ENCODE results near the gene C15orf40. TPM values are rescaled to one million over a fixed set of nuclear protein-coding genes. Genes with fewer than 3 reads are reported as not detected.
A peak's percentile ranks its signal among the peaks of the same experiment; 100 is the strongest.

Gene C15orf40
- total and polyA plus RNA-seq, 2 of the 13 experiments (the other 11 are each of a cell fraction or from before 2014, with no cell fraction given), result 24.0 to 26.3 TPM

- TF ChIP-seq, protein P1, sequence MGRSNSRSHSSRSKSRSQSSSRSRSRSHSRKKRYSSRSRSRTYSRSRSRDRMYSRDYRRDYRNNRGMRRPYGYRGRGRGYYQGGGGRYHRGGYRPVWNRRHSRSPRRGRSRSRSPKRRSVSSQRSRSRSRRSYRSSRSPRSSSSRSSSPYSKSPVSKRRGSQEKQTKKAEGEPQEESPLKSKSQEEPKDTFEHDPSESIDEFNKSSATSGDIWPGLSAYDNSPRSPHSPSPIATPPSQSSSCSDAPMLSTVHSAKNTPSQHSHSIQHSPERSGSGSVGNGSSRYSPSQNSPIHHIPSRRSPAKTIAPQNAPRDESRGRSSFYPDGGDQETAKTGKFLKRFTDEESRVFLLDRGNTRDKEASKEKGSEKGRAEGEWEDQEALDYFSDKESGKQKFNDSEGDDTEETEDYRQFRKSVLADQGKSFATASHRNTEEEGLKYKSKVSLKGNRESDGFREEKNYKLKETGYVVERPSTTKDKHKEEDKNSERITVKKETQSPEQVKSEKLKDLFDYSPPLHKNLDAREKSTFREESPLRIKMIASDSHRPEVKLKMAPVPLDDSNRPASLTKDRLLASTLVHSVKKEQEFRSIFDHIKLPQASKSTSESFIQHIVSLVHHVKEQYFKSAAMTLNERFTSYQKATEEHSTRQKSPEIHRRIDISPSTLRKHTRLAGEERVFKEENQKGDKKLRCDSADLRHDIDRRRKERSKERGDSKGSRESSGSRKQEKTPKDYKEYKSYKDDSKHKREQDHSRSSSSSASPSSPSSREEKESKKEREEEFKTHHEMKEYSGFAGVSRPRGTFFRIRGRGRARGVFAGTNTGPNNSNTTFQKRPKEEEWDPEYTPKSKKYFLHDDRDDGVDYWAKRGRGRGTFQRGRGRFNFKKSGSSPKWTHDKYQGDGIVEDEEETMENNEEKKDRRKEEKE (IDR thresholded peaks at IDR 0.05), result no peak
- TF ChIP-seq CBX2 (IDR thresholded peaks at IDR 0.05; ENCODE audit: low read depth, low read length), result no peak
- 0 out of 2 replicates have a peak, but pooled peaks have one; percentile 73 for TF ChIP-seq CBX2 (CRISPR knock-in tag; IDR thresholded peaks at IDR 0.05; ENCODE audit: low read depth)
- no peak for TF ChIP-seq ZNF17 (CRISPR knock-in tag; IDR thresholded peaks at IDR 0.05)
- peak; percentile 84; the same call in 1 of the 2 replicates for TF ChIP-seq ZNF543 (CRISPR knock-in tag; IDR thresholded peaks at IDR 0.05)
- TF ChIP-seq, protein P2, sequence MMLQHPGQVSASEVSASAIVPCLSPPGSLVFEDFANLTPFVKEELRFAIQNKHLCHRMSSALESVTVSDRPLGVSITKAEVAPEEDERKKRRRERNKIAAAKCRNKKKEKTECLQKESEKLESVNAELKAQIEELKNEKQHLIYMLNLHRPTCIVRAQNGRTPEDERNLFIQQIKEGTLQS (CRISPR knock-in tag; IDR thresholded peaks at IDR 0.05), result no peak
- TF ChIP-seq ZNF138 (CRISPR knock-in tag; IDR thresholded peaks at IDR 0.05; ENCODE audit: low read depth), result 0 out of 2 replicates have a peak, but pooled peaks have one; percentile 47
- TF ChIP-seq, protein P3, sequence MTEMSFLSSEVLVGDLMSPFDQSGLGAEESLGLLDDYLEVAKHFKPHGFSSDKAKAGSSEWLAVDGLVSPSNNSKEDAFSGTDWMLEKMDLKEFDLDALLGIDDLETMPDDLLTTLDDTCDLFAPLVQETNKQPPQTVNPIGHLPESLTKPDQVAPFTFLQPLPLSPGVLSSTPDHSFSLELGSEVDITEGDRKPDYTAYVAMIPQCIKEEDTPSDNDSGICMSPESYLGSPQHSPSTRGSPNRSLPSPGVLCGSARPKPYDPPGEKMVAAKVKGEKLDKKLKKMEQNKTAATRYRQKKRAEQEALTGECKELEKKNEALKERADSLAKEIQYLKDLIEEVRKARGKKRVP (CRISPR knock-in tag; IDR thresholded peaks at IDR 0.05), result peak in 1 of 2 experiments; percentile 74; a peak in 2 of 4 replicates
- TF ChIP-seq ATAD3A (CRISPR knock-in tag; IDR thresholded peaks at IDR 0.05), result no peak; the same call in 1 of the 2 replicates
- TF ChIP-seq CBX5 (CRISPR knock-in tag; IDR thresholded peaks at IDR 0.05; ENCODE audit: borderline replicate concordance), result peak; percentile 54; the same call in 1 of the 2 replicates
- no peak for TF ChIP-seq AKAP8 (CRISPR knock-in tag; IDR thresholded peaks at IDR 0.05)
- TF ChIP-seq MIER3 (CRISPR knock-in tag; IDR thresholded peaks at IDR 0.05; ENCODE audit: borderline replicate concordance), result no peak; the same call in 1 of the 2 replicates
- peak; percentile 72; the same call in 1 of the 2 replicates for TF ChIP-seq ZNF816 (CRISPR knock-in tag; IDR thresholded peaks at IDR 0.05; ENCODE audit: borderline replicate concordance)
- TF ChIP-seq, protein P4, sequence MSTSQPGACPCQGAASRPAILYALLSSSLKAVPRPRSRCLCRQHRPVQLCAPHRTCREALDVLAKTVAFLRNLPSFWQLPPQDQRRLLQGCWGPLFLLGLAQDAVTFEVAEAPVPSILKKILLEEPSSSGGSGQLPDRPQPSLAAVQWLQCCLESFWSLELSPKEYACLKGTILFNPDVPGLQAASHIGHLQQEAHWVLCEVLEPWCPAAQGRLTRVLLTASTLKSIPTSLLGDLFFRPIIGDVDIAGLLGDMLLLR (CRISPR knock-in tag; IDR thresholded peaks at IDR 0.05), result peak; percentile 88
- 0 out of 2 replicates have a peak, but pooled peaks have one; percentile 35 for TF ChIP-seq MIXL1 (CRISPR knock-in tag; IDR thresholded peaks at IDR 0.05)
- TF ChIP-seq KDM5A (IDR thresholded peaks at IDR 0.05; ENCODE audit: borderline replicate concordance, low read length), result peak; percentile 81
- TF ChIP-seq ZNF432 (CRISPR knock-in tag; IDR thresholded peaks at IDR 0.05; ENCODE audit: borderline replicate concordance), result no peak
- no peak for TF ChIP-seq SMARCC2 (IDR thresholded peaks at IDR 0.05)
- peak; percentile 84; the same call in 1 of the 2 replicates for TF ChIP-seq MYPOP (CRISPR knock-in tag; IDR thresholded peaks at IDR 0.05)
- TF ChIP-seq MTA3 (CRISPR knock-in tag; IDR thresholded peaks at IDR 0.05), result no peak
- no peak for TF ChIP-seq SCMH1 (CRISPR knock-in tag; IDR thresholded peaks at IDR 0.05; ENCODE audit: borderline replicate concordance)
- no peak for TF ChIP-seq RFX3 (CRISPR knock-in tag; IDR thresholded peaks at IDR 0.05)
- TF ChIP-seq ZNF382 (CRISPR knock-in tag; IDR thresholded peaks at IDR 0.05; ENCODE audit: borderline replicate concordance), result no peak
- TF ChIP-seq THAP8 (CRISPR knock-in tag; IDR thresholded peaks at IDR 0.05; ENCODE audit: borderline replicate concordance), result no peak
Measured at GRCh38 chr15:82985688-82986441, 25.6 kb downstream of the C15orf40 start, which contains the start of gene RAMAC (continued).

Data from HepG2 (cell line).